SK-N-DZ (cell line): ENCODE data around the gene PRKCB.

Experiments used
- DNase-seq: peaks from one replicate; pipeline ENCODE4 v3.0.0-alpha.2; 2015; ENCODE audit warnings: low spot score

The PRKCB gene

DNA sequence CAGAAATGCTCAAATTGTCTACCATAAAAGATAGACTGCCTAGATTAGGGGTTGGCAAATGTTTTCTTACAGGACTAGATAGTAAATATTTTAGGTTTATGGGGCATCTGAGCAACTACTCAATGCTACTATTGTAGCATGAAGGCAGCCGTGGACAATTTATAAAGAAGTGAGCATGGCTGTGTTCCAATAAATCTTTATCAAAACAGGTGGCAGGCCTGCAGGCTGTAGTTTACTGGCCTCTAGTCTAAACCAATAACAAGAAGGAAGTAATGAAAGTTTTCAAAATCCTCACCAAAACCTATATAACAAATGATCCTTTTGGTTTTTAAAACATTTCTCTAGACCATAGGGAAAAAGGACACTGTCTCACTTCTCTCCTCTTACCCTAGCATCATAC is 105.2 kb downstream of the PRKCB start:
- no peak for DNase-seq

DNA sequence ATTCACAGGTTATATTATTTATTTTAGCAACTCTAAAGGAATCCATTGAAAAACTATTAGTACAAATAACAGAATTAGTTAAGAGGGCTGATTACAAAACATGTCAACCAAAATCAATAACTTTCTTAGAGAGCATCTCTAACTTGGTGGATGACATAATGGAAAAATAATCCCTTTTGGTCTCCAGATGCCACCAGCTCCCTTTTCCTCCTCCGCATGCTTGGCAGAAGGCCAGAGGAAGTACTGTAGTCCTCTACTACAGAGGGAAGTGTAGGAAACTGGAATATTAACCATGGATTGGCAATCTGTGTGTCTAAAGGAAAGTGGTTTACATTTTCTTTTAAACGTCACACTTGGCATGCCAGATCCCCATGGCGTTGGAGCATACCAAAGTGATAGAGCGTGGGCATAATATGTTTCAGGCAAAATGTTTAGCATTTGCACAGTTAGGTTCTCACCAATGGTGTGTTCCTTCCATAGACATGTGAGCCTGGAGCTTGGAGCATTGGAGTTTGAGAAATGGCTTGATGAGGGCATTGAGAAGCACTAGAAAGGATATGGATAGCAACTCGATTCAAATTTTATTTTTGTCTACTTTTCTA is 106.3 kb downstream of the PRKCB start:
- DNase-seq = no peak

DNA sequence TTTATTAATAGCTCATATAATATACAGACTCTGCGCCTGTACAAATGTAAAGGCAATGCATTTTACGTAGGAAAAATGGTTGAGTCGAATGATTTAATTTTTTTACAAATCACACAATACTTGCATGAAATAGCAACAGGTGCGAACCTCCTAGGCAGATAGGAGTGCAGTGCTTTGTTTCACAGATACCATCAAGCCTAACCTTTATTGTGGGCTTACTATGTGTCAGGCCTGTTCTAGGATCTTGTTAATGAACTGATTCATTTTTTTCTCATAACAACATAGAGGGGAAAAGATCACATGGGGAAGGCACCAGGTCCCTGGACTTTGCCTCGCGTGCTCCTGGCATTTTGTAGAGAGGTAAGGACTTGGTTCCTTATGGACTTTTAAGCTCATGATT is 107.8 kb downstream of the PRKCB start:
- DNase-seq = no peak

DNA sequence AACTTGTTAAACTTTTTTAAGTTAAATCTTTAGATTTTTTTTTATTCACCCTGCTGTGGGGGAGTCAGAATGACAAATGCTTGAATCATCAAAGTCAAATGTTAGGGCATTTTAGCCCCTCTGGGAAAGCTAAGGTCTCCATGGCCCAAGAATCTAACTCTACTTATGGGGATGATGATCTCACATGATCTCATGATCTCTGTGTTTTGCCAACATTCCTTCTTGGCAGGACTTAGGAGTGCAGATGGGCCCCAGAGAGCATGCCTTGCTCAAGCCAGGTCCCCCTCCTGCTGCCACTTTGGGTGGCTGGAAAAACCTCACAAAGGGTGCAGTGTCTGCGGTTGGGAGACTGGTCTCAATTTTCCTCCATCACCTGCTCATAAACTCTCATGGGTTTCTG is 108.6 kb downstream of the PRKCB start:
- no peak for DNase-seq

DNA sequence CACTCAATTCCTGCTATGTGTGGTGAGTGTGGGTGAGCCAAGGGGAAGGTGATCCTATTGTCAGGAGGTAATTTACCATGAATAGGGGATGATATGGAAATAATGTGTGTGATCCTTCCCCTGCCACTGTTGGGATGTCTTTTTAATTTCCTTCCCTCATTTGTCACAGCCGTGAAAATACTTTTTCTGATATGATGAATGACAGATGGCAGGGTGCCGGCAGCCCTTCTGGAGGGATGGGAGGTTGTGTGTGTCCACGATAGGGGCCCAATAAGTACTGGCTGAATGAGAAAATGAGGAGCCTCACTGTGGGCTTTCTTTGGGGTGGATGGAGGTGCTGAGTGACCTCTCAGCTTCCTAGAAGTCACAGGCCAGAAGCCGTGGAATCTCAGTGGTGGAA is 109.5 kb downstream of the PRKCB start:
- DNase-seq = no peak

DNA sequence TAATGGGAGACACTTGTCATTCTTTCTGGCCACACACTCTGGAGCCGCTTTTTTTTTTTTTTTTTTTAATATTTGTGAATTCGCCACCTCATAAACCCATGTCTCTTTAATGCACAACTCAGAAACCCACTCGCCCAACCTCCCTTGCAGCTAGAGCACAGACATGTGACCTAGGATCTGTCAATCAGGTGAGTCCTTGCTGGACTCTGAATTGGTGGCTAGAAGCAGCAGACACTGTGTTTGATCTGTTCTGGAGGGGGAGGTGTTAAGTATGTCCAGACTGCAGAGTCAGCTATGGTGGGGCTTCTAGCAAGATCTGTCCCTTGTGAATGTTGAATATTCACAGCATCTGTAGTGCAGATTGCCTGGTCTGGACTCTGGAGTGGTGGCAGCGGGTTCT is 112.1 kb downstream of the PRKCB start:
- no peak for DNase-seq

DNA sequence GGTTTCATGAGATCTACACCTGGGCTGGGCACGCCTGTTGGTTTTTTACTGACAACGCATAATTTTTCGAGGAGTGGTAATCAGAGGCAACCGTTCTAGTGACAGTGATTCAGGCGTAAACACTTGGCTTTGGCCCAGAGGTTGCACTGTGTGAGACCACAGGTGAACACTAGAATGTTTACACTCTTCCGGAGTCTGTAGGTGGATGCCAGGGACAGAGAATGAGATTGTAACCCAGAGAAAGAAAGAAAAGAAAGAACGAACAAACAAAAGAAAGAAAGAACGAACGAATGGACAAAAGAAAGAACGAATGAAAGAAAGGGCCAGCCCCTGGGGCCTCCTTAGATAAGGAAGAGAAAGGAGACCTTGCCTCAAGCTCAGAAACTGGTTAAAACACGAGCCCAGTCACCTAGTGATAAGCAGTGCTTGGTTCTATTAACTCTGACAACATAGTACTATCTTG is 113.2 kb downstream of the PRKCB start:
- no peak for DNase-seq

DNA sequence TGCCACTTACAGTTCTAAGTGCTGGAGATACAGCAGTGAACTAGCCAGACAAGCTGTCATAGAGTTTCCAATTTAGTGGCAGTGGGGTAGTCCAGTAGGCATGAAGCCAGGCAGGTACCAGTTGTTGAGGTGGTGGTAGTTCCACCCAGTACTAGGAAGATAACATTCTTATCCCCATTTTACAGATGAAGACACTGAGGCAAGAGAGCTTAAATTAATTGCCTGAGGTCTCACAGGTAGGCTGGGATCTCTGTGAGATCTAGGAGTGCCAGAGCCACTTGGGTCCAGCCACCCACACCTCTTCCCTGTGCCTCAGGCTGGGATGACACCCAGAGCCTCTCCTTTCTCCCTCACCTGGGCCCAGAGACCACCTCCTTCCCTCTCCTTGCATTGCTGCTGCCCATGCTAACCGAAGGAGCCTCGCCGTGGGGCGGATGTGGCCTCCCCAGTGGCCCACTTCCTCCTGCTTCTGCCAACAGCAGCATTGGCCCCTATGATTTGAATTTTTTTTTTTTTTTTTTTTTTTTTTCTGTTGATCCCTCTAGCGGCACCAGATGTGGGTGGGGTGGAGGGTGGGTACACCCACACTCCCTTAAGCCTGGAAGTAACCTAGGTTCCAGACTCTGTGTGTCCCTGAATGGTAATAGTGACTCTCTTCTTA is 114.0 kb downstream of the PRKCB start:
- DNase-seq = no peak

DNA sequence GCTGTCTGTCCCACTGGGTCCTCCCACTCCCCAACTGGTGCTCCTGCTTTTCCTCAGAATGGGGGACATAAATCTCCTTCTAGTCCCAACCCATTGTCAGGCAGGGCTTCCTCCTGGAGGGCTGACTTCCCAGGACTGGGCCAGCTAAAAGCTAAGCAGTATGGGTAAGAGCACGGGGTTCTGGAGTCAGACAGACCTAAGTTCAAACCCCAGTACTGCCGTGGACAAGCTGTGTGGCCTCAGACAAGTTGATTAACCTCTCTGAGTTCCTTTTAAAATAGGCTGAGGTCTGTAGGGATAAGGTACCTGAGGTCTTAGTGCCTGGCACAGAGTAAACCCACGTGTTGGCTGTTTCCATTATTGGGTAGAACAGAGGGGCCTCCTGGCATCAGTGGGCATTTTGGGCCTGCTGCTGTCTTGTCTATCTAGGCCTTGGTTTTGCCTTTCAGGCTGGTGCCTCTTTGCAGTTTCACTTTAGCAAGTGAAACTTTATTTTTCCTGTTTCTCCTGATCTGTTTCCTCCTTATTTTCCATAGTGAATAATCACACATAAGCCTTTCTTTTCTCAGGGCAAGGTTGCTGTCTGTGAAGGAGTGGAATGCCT is 114.6 kb downstream of the PRKCB start:
- no peak for DNase-seq

DNA sequence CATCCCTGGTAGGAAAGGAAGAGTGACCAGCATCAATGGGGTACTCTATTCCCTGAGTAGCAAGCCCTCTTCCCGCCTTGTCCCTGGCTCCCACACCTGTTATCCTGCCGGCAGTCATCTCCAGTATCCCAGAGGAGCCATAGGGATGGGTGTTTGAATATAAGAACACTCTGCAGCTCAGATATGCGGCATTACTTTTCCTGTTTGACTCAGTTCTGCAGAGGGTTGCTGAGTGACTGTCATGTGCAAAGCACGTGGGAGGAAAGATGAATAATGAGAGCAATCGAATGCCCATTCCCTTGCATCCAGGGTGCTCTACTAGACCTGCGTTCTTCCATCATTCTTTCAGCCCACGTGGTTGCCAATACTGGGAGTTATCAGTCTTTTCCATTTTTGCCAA is 115.1 kb downstream of the PRKCB start:
- no peak for DNase-seq

DNA sequence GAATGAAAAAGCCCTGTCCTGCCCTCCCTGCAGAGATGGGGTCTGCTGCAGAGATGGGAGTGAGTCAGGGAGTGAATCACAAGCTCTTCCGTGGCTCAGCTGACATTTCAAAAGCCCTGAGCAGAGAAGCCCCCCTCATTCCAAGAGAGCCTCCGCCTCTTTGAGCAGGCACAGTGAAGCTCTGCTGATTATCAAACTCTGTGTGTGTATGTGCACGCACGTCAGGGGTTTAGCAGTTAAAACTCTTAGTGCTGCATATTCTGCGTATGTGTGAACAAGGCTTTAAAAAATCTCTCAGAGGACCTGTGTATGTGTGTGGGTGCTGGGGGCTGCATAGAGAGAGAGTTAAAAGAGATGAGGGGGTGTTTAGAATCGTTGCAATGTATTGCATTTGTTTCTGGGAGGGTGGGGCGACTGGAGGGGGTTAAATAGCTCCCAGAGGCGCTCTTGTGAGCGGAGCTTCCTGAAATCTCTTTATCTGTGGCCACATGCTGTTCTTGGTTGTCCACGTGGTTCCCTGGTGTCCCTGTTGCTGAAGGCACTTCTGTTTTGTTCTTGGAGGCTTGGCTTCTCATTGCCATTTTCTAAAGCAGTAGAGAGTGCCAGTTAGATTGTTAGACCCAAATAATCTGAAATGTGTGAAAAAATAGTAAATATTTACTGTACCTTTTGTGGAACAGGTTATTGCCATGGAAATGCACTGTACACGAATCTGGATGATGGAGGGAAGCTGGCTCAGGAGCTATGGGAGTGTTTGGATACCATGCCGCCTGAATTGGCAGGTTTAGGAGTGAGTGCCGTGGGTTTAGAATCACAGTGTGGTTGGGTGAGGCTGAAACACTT is 116.6 kb downstream of the PRKCB start:
- DNase-seq = no peak

DNA sequence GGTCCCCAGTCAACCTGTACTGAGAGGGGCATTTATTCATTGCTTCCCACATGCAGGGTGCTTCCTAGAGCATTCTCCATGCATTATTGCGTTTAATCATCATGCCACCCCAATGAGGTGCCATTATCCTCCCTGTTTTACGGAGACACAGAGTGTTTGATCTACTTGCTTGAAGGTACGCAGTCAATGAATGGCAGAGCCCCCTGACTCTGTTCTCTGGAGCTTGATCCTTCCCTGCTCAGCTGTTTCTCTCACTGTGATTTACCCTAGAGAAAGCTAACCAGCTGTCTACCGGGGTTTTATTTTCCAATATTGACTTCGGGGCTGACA is 117.2 kb downstream of the PRKCB start:
- DNase-seq = no peak

DNA sequence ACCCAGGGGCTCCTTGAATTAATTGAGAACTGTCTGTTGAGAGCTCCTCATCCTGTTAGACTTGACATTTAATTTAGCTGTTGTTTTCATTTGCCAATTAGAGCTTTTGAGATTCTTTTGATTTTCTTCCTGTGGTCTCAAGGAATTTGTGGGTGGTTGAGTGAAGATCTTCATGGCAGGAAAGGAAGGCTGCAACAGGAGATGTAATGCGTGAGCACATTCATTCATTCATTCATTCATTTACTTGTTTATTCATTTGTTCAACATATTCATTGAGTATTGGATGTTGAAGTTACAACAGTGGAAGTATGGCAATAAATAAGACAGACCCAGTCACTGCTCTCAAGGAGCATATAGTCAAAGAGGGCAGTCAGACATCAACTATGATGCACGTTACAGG is 117.7 kb downstream of the PRKCB start:
- no peak for DNase-seq

DNA sequence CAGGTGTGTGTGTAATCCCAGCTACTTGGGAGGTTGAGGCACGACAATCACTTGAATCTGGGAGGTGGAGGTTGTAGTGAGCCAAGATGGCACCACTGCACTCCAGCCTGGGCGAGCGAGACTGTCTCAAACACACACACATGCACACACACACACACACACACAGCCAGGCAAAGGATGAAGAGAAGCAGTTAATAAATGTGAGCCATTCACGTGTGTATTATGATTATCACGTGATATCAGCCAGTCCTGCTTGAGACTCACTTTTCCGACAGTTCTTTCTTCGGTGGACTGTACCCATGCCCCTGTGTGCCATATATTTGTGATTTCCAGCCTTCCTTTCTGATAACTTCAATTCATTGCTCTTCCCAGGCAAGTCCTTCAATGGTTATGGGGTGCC is 119.3 kb downstream of the PRKCB start:
- no peak for DNase-seq

DNA sequence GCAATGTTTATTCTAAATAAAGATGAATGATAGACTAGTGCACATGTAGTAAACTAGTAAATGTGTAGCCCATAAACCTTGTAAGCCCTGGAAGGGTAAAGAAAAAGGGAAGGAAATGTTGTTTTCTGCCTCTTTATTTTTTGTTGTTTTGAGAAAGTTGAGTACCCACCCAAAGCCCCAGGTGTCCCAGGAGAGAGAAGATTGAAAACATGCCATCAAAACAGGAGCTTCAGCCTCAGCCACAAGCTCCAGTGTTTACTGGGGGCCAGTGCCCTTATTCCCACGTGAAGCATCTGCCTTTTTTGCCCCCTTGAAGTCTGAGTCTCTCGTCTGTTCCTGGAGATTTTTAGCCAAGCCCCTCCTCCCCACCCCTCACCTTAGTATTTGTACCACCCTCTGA is 121.5 kb downstream of the PRKCB start:
- DNase-seq = no peak

DNA sequence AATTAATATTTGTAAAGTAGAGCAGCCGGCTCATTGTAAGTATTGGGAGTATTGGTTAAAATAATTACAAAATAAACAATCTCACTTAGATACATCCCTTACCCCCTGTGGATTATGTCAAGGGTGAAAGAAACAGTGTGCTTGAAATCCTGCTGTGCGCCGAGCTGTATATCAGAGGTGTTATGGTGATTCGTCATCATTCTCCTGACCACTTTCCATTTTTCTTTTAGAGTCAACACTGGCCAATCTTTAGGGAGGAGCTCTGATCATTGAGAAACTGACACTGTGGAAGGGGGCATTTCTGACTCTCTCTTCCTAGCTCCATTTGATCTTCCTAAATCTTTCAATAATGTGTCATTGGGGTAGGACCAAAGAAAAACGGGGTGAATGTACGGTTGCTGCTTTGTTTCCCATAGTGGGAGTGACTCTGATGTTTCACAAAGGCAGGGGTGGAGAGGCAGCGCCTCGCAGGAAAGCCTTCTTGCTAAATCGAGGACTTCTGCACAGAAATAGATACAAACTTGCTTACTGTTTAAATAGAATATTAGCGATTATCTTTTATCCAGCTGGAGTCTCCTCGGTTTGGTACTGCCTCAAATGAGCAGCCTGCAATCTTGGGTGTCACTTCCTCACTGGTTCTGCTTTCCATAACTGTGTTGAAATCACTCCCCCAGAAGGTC is 123.4 kb downstream of the PRKCB start:
- DNase-seq = no peak

DNA sequence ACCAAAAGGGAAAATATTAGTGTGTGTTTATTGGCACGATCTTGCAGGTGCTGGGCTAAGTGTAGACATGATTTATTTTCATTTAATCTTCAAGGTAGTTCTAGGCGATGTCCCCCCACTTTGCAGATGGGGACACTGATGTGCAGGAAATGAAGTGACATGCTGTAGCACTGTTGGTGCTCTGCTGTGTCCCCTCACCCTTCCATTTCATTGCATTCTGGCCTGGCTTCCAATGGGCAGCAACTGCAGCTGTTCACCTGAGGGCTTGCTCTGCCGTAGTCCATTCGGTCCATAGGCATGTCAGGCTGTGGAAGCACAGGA is 123.9 kb downstream of the PRKCB start:
- no peak for DNase-seq

DNA sequence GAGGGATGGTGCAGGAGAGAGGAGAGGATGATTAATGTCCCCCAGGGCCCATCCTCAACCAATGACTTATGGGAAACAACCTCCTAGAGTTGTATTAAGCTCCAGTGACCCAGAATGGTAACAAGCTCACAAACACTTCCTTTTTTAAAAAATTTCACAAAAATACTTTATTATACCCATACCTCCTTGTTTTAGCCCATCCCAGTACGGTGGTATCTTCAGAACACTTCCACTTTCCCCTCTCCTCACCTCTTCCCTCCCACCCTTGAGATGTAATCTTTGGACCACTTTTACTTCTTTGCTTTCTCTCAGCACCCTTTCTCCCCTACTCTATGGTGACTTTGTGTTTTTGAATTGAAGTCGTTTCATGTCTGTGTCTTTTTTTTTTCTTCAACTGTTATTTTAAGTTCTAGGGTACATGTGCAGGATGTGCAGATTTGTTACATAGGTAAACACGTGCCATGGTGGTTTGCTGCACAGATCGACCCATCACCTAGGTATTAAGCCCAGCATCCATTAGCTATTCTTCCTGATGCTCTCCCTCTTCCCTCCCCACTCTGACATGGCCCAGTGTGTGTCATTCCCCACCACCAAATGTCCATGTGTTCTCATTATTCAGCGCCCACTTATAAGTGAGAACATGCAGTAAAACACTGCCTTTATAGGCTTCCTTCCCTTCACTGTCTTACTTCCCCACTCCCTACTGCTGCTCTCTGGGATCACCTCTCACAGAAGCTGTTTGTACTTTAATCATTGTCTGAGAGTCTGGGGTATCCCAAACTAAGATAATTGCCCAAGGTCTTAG is 124.5 kb downstream of the PRKCB start:
- DNase-seq = no peak

DNA sequence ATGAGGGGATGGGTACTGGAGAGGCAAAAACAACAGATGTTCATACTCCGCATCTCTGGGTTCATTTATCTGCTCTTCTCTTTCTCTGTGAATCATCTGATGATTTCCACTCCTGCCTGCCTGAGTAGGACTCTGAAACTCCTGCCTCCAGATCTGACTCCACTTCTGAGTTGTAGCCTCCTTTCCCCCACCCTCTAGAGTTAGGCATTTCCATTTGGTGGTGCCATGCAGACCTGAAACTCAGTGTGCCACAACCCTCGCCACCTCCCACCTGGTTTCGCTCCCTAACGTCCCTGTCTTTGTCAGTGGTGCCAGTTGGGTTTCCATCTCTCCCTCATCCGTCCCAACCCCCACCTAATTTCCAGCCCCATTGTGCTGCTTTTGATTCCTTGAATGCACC is 126.2 kb downstream of the PRKCB start:
- no peak for DNase-seq

DNA sequence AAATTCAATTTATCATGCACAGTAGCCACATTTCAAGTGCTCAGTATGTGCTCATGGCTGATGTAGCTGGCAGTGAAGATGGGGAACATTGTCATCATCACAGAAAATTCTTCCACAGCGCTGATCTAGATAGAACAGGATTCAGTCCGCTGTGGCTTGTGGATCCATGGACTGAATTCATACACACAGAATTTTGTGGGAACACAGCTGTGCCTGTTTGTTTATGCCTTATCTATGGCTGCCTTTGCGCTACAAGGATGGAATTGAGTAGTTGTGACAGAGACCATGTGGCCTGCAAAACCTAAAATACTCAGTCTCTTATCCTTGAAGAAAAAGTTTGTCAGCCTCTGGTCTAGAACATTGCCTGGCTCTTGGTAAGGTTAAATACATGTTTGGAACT is 128.4 kb downstream of the PRKCB start:
- no peak for DNase-seq

DNA sequence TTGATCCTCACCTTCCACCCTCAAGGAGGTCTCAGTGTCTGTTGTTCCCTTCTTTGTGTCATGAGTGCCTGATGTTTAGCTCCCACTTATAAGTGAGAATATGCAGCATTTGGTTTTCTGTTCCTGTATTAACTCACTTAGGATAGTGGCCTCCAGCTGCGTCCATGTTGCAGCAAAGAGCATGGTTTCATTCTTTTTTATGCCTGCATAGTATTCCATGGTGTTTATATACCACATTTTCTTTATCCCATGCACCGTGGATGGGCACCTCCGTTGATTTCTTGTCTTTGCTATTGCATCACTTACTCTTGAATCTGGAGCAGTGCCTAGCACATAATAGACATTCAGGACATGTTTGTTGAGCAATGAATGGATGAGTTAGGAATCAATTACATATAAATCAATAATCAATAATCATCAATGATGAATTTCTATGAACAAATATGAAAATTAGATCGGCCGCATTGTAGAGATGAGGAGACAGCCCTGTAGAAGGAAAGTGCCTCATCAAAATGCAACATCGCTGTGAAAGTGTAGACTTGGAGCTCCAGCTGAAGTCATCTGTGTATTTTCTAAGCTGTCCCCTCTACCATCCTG is 129.5 kb downstream of the PRKCB start:
- DNase-seq = no peak
